Testis (tissue), 2 donors: ENCODE data around the gene PSMD13.

Experiments used
- POLR2A ChIP-seq: fragments of 450-650 bp; IDR thresholded peaks from one replicate; pipeline ENCODE4 v1.6.1; 2017; ENCODE audit warnings: antibody characterized with exemption, mild to moderate bottlenecking, moderate library complexity
- TF ChIP-seq, protein P1 (sequence below), 3 experiments: fragments of 450-650 bp in 2 of 3; fragments of 200-600 bp in 1 of 3; sonication (generic) in 1 of 3; IDR thresholded peaks; one replicate each; pipeline ENCODE4 v1.5.1; 2016 to 2019; ENCODE audit warnings: antibody characterized with exemption in 3 of 3, mild to moderate bottlenecking in 2 of 3, moderate library complexity in 1 of 3

DNA sequence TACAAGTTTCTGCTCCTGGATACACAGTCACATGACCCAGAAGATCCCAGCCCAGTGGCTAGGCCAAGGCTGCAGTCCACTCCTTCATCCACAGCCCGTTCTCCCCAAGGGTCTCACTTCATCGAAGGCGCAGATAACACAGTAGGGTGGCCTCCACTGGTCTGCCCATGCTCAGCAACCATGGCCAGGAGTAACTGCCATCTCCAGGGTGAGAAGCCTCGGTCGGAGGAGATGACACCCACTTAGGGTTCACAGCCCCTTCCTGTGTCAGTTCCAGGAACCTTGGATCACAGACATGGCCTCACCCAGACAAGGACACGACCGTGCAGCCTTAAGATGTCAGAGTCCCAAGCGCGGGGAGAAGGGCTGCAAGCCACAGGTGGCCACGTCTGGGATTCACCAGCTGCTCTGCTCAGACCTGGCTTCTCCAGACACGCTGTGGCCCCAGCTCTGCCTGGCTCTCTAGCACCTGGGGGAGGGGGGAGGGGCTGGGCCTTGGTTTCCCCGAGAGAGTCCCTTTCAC is 32.1 kb upstream of the PSMD13 start:
- TF ChIP-seq POLR2A, result no peak
- TF ChIP-seq, protein P1, sequence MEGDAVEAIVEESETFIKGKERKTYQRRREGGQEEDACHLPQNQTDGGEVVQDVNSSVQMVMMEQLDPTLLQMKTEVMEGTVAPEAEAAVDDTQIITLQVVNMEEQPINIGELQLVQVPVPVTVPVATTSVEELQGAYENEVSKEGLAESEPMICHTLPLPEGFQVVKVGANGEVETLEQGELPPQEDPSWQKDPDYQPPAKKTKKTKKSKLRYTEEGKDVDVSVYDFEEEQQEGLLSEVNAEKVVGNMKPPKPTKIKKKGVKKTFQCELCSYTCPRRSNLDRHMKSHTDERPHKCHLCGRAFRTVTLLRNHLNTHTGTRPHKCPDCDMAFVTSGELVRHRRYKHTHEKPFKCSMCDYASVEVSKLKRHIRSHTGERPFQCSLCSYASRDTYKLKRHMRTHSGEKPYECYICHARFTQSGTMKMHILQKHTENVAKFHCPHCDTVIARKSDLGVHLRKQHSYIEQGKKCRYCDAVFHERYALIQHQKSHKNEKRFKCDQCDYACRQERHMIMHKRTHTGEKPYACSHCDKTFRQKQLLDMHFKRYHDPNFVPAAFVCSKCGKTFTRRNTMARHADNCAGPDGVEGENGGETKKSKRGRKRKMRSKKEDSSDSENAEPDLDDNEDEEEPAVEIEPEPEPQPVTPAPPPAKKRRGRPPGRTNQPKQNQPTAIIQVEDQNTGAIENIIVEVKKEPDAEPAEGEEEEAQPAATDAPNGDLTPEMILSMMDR (IDR thresholded peaks at IDR 0.05), result no peak
